Gastroesophageal sphincter (tissue), 4 donors: ENCODE data around the gene SLC9A2. TPM values are rescaled to one million over a fixed set of nuclear protein-coding genes. Genes with fewer than 3 reads are reported as not detected.

Experiments used
- ATAC-seq: fragments of 150-250 bp; one replicate; pipeline ENCODE4 v1.9.1; 2016; ENCODE audit warnings: mild to moderate bottlenecking, moderate library complexity
- H3K27ac ChIP-seq, 4 donors: fragments of 200-600 bp; sonication (generic) in 3 of 4; 1 replicate in 3 of 4; 2 replicates in 1 of 4; pipeline ENCODE4 v1.5.1; 2016 to 2019
- H3K27me3 ChIP-seq: fragments of 200-600 bp; sonication (generic); one replicate; pipeline ENCODE4 v1.5.1; 2019
- H3K36me3 ChIP-seq, 2 donors: fragments of 200-600 bp; sonication (generic); one replicate each; pipeline ENCODE4 v1.5.1; 2019; ENCODE audit warnings: control low read depth in 1 of 2
- H3K4me1 ChIP-seq, 3 donors: fragments of 200-600 bp; sonication (generic); 1 replicate in 2 of 3; 2 replicates in 1 of 3; pipeline ENCODE4 v1.5.1; 2016 to 2019; ENCODE audit warnings: control low read depth in 2 of 3
- H3K4me3 ChIP-seq, 2 donors: fragments of 200-600 bp; sonication (generic); one replicate each; pipeline ENCODE4 v1.5.1; 2019; ENCODE audit warnings: mild to moderate bottlenecking in 1 of 2, moderate library complexity in 1 of 2
- H3K9me3 ChIP-seq, 3 donors: fragments of 200-600 bp; sonication (generic); one replicate each; pipeline ENCODE4 v1.5.1; 2017 to 2019; ENCODE audit warnings: control low read depth in 2 of 3
- EP300 ChIP-seq: sonication (generic); formaldehyde crosslinking; IDR thresholded peaks from one replicate; pipeline ENCODE4 v1.6.1; 2017; ENCODE audit warnings: antibody characterized with exemption, mild to moderate bottlenecking
- POLR2A ChIP-seq, 2 donors: fragments of 450-650 bp; IDR thresholded peaks; one replicate each; pipeline ENCODE4 v1.6.1; 2017; ENCODE audit warnings: antibody characterized with exemption in 2 of 2, mild to moderate bottlenecking in 2 of 2, moderate library complexity in 1 of 2
- POLR2AphosphoS5 ChIP-seq: sonication (generic); formaldehyde crosslinking; IDR thresholded peaks from one replicate; pipeline ENCODE4 v1.6.1; 2017; ENCODE audit warnings: antibody characterized with exemption
- WGBS, 2 donors: methylation state at CpG; one replicate each; pipeline ENCODE4 v1.1.5; 2018; ENCODE audit warnings: low coverage in 1 of 2; 5-methylcytosine and 5-hydroxymethylcytosine counted together
- total RNA-seq, 4 donors: library from RNA; depleted of rRNA; stranded (reverse); fragments of >200 nt; gene quantifications; one replicate each; pipeline ENCODE4 v1.1.0, GENCODE V29; 2016
- TF ChIP-seq, protein P1 (sequence below), 4 experiments: fragments of 200-600 bp in 2 of 4; fragments of 450-650 bp in 2 of 4; sonication (generic) in 1 of 4; IDR thresholded peaks; one replicate each; pipeline ENCODE4 v1.5.1; 2017 to 2019; ENCODE audit warnings: antibody characterized with exemption in 4 of 4, mild to moderate bottlenecking in 2 of 4, moderate library complexity in 2 of 4

Gene SLC9A2
- total RNA-seq, 4 donors from 2014 or later: 0.57 TPM; not detected in 3

DNA sequence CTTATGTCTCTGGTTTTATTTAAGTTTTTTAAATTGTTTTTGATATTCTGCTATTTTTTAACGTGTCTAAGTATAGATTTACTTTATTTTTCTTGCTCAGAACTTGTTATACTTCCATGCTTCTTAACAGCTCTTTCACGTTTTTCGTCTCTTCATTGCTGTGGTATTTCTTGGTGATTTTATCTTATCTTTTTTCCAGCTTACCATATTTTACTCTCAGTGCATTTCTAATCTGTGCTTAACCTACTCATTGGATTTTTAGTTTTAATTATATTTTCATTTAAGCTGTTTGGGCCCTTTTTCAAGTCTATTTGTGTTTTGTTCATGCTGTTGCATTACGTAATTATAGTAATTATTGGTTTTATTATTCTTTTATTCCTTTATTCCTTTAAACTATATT lies 11.1 kb downstream of the SLC9A2 start:
- Histone ChIP-seq H3K27me3 (no peaks in the 10 kb centered on the region), H3K9me3 (peaks cover 0 to 3% (median 0%) of the 10 kb centered on the region in 3 donors), H3K36me3 (no peaks in the 10 kb centered on the region), H3K27ac (no peak overlapping the region), H3K4me3 (no peak overlapping the region), H3K4me1 (no peaks in the 10 kb centered on the region)
- no peak for ATAC-seq
- TF ChIP-seq, protein P1, sequence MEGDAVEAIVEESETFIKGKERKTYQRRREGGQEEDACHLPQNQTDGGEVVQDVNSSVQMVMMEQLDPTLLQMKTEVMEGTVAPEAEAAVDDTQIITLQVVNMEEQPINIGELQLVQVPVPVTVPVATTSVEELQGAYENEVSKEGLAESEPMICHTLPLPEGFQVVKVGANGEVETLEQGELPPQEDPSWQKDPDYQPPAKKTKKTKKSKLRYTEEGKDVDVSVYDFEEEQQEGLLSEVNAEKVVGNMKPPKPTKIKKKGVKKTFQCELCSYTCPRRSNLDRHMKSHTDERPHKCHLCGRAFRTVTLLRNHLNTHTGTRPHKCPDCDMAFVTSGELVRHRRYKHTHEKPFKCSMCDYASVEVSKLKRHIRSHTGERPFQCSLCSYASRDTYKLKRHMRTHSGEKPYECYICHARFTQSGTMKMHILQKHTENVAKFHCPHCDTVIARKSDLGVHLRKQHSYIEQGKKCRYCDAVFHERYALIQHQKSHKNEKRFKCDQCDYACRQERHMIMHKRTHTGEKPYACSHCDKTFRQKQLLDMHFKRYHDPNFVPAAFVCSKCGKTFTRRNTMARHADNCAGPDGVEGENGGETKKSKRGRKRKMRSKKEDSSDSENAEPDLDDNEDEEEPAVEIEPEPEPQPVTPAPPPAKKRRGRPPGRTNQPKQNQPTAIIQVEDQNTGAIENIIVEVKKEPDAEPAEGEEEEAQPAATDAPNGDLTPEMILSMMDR (IDR thresholded peaks at IDR 0.05): no peak
- TF ChIP-seq EP300 (no peak), POLR2A (IDR thresholded peaks at IDR 0.05) (no peak), POLR2AphosphoS5 (no peak)
- 48 to 53% methylated on average over 2 to 4 of the region's 4 CpGs for WGBS, 2 donors

DNA sequence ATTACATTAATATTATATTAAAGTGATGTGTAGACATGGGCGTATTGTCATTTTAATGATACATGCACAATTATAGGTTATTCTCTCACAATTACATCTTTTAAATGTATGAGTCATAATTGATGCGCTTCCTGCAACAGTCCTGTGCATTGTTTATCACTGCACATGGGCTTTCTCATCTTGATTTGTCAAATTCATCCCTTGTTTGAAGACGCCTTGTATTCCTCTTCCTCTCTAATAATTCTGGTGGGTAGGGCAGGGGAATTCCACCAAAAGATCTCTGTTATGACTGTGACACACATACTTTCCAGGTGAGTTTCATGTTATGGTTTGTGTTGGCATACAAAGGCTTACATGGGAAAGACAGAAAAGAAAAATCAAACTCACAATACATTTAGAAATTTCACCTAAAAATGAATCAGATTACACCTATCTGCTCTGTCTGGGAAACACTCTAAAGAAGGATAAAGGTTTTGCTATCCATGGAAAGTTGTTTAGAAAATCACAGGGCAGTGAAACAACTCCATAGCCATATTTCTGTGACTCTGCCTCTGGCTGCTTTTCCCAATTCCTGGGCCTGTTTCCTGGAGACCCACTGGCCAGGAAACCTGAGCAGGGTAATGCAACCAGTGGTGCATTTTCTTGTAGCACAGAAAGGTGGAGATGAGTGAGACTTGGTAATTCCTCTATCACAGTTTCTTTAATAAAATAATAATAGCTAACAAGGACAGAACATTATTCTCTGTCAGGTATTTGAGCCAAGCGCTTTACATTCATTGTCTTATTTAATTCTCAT lies 13.2 kb downstream of the SLC9A2 start:
- no peak for ATAC-seq
- no peaks in the 10 kb centered on the region for H3K4me1 ChIP-seq
- no peaks in the 10 kb centered on the region for H3K27me3 ChIP-seq
- TF ChIP-seq POLR2A (IDR thresholded peaks at IDR 0.05) (no peak), POLR2AphosphoS5 (no peak), EP300 (no peak)
- TF ChIP-seq, protein P1 (IDR thresholded peaks at IDR 0.05): no peak
- WGBS, 2 donors: 73 to 81% methylated on average over 4 of the region's 4 CpGs
- no peaks in the 10 kb centered on the region for H3K36me3 ChIP-seq
- no peak overlapping the region for H3K27ac ChIP-seq
- H3K9me3 ChIP-seq: no peaks in the 10 kb centered on the region
- H3K4me3 ChIP-seq: no peak overlapping the region

DNA sequence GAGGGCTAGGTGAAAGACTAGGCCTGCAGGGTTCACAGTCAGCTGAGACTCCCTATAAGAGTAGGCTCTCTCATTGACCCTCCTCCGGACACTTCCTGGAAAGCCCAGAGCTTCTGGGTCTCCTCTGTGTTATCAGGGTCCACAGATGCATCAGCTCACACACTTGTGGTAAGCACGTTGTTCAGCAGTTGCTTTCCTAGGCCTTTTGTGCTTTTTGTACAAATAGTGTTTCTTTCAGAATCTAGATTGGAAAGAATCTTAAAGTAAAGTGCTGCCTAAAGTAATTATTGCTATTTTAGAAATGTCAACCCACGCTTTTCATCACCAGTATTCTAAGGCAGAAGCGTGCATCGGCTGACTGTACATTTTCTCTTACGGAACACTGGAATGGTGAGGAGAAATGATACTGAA lies 15.5 kb downstream of the SLC9A2 start:
- WGBS, 2 donors: 77 to 86% methylated on average over 6 of the region's 6 CpGs
- H3K9me3 ChIP-seq: no peaks in the 10 kb centered on the region
- ATAC-seq: no peak
- TF ChIP-seq, protein P1 (IDR thresholded peaks at IDR 0.05): no peak
- TF ChIP-seq EP300 (no peak), POLR2AphosphoS5 (no peak), POLR2A (IDR thresholded peaks at IDR 0.05) (no peak)
- no peak overlapping the region for H3K4me3 ChIP-seq
- H3K4me1 ChIP-seq: no peaks in the 10 kb centered on the region
- H3K27me3 ChIP-seq: no peaks in the 10 kb centered on the region
- H3K27ac ChIP-seq: no peak overlapping the region
- no peaks in the 10 kb centered on the region for H3K36me3 ChIP-seq

DNA sequence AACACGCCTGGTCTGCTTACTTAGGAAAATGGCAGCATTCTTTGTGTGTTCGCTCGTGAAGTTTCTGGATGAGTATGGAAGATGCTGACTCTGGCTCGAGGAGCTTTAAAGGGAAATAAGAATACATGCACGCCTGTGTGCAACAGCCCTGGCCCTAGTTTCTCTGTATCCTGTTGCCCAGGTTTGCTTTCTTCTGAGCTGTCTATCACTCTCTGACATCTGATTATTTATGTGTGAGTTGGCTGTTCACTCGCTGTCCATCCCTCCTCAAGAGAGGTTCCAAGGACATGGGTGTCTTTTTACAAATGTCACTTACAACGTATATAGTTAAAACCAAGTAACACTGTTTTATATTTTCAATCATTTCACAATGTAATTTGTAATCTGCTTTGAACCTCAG lies 16.0 kb downstream of the SLC9A2 start:
- Histone ChIP-seq H3K27ac (no peak overlapping the region), H3K4me3 (no peak overlapping the region), H3K4me1 (no peaks in the 10 kb centered on the region), H3K36me3 (no peaks in the 10 kb centered on the region), H3K9me3 (no peaks in the 10 kb centered on the region), H3K27me3 (peaks cover 3% of the 10 kb centered on the region)
- ATAC-seq: no peak
- TF ChIP-seq POLR2A (IDR thresholded peaks at IDR 0.05) (no peak), POLR2AphosphoS5 (no peak), EP300 (no peak)
- TF ChIP-seq, protein P1 (IDR thresholded peaks at IDR 0.05): no peak
- WGBS, 2 donors: 81 to 83% methylated on average over 7 of the region's 7 CpGs

DNA sequence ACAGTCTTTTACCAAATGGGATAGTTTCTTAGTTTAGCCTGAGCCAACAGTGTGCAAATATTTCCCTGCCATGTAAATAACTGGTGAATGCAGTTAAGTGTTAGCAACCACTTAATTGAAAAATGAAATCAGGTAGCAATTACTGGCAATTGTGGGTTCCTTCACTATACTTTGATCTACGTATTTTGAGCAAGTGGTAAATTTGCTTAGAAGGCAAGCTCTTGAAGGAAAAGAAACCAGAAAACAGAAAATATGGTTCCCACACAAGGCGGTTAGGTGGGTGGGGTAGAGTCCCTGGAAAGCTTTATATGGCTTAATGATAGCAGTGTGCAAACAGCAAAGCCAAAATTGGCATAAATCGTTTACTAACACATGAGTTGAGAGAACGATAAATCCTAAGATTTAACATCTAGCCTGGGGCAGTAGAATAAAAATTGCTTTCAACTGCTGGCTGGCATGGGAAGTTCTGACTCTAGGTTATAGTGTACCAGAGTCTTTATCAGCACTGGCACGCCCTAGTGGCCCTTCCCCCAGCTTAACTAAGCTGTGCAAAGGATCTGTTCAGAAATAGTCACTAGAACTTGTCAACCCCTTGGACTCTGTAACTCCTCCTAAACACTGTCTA lies 17.0 kb downstream of the SLC9A2 start:
- TF ChIP-seq POLR2A (IDR thresholded peaks at IDR 0.05) (no peak), EP300 (no peak), POLR2AphosphoS5 (no peak)
- TF ChIP-seq, protein P1 (IDR thresholded peaks at IDR 0.05): no peak
- Histone ChIP-seq H3K27me3 (peaks cover 6% of the 10 kb centered on the region), H3K4me3 (no peak overlapping the region), H3K27ac (no peak overlapping the region), H3K36me3 (no peaks in the 10 kb centered on the region), H3K9me3 (no peaks in the 10 kb centered on the region), H3K4me1 (no peaks in the 10 kb centered on the region)
- no peak for ATAC-seq
- 77 to 93% methylated on average over 4 to 5 of the region's 5 CpGs for WGBS, 2 donors
